Neural cell (in vitro differentiated cells): ENCODE data around the gene RERE.

Experiments used
- EP300 ChIP-seq: fragments of 450-650 bp; conservative IDR thresholded peaks from 2 replicates; pipeline ENCODE4 v1.6.1; 2014; ENCODE audit warnings: antibody characterized with exemption, mild to moderate bottlenecking, moderate library complexity; ENCODE audit not compliant: poor library complexity, severe bottlenecking
- MXI1 ChIP-seq: fragments of 450-650 bp; conservative IDR thresholded peaks from 2 replicates; pipeline ENCODE4 v1.6.1; 2014; ENCODE audit warnings: antibody characterized with exemption, mild to moderate bottlenecking; ENCODE audit not compliant: poor library complexity, severe bottlenecking
- POLR2AphosphoS5 ChIP-seq: IDR thresholded peaks from 2 replicates; pipeline ENCODE4 v1.6.1; 2012
- RAD21 ChIP-seq: fragments of 450-650 bp; conservative IDR thresholded peaks from 2 replicates; pipeline ENCODE4 v1.6.1; 2014; ENCODE audit warnings: antibody characterized with exemption, mild to moderate bottlenecking, moderate library complexity
- TAF1 ChIP-seq: IDR thresholded peaks from 2 replicates; pipeline ENCODE4 v1.6.1; 2012; ENCODE audit warnings: low read depth
- TF ChIP-seq, protein P1 (sequence below): fragments of 450-650 bp; IDR thresholded peaks from 2 replicates; pipeline ENCODE4 v1.5.1; 2014; ENCODE audit warnings: antibody characterized with exemption, mild to moderate bottlenecking, moderate library complexity; ENCODE audit not compliant: poor library complexity, severe bottlenecking

DNA sequence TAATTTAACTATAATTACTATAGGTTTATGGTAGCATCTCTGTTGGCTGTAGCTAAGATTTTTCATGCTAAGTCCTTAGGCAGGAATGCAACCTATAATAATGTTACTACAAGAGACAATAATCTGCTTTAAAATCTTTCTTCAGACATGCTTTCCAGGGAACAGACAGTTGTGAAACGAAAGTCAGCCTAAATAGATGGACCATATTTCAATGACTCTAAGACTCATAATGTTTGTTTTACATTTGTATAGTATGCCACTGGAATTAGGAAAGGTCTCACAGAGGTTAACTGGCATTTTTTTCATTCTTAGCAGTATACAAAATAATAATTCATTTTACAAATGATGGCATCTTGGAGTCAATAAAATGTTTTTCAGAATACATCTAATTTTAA is 8.1 kb downstream of the RERE start:
- TF ChIP-seq, protein P1, sequence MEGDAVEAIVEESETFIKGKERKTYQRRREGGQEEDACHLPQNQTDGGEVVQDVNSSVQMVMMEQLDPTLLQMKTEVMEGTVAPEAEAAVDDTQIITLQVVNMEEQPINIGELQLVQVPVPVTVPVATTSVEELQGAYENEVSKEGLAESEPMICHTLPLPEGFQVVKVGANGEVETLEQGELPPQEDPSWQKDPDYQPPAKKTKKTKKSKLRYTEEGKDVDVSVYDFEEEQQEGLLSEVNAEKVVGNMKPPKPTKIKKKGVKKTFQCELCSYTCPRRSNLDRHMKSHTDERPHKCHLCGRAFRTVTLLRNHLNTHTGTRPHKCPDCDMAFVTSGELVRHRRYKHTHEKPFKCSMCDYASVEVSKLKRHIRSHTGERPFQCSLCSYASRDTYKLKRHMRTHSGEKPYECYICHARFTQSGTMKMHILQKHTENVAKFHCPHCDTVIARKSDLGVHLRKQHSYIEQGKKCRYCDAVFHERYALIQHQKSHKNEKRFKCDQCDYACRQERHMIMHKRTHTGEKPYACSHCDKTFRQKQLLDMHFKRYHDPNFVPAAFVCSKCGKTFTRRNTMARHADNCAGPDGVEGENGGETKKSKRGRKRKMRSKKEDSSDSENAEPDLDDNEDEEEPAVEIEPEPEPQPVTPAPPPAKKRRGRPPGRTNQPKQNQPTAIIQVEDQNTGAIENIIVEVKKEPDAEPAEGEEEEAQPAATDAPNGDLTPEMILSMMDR: no peak
- TF ChIP-seq EP300: no peak
- no peak for TF ChIP-seq TAF1
- TF ChIP-seq POLR2AphosphoS5: no peak
- TF ChIP-seq RAD21: no peak
- TF ChIP-seq MXI1: no peak
